Activated CD8-positive, alpha-beta memory T cell treated with anti-CD3 and anti-CD28 coated beads, Interleukin-2, amount 50 U/mL, for 1 hour (primary cell): ENCODE results near the gene PTDSS2.

Source experiments
- DNase-seq: peaks from one replicate; pipeline ENCODE4 v3.0.0-alpha.2; 2020; ENCODE audit errors: extremely low read depth

The PTDSS2 gene

GRCh38 chr11:490186-490929, 40.3 kb downstream of the PTDSS2 start:
- DNase-seq = no peak

DNA sequence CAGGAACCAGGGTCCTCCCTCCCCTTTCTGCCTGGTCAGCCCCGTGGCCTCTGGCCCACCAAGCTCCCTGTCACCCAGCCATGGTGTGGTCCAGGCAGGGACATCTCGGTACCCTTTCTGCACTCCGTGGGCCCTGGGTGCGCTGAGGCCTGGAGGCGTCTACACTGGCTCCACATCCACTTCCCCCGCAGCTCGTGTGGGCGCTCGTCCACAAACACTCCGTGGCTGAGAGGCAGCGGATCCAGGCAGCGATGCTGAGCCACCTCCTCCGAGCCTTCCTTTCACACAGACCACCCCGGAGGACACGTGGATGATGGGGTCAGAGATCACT, 40.8 kb downstream of the PTDSS2 start:
- no peak for DNase-seq

DNA sequence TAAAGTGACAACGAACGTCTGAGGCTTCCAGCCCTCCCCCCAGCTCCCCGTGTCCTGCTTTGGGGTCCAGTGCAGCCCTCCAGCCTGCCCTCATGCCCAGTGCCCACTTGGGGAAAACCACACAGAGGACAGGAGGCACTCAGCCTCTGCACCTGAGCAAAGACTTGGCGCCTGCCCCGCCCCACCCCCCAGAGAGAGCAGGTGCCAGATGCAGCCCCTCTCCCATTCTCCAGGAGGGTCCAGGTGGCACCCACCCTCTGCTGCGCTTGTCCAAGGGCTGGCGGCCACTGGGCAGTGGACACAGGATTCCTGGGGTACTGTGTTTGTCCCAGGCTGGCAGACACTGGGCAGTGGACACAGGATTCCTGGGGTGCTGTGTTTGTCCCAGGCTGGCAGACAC, 41.3 kb downstream of the PTDSS2 start:
- DNase-seq = no peak

- DNase-seq = no peak
Observed at GRCh38 chr11:492427-493226, 42.5 kb downstream of the PTDSS2 start.

GRCh38 chr11:494761-495536, 44.9 kb downstream of the PTDSS2 start:
- DNase-seq = no peak

DNA sequence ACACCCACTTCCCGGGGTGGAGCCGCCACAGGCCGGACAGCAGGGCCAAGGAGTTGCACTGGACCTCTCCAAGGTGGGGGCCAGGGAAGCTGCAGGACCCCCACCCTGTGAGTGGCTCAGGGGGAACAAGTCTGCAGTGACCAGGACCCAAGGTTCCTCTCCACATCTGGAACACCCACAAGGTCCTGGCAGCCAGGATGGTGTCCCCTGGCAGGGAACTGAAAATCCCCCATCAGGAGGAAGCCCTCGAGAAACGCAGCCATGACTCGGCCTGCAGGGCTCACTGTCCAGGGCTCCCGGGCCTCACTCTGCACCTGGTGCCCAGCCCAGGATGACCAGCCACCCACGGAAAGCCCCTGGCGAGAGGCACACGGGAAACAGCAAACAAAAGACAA, 45.5 kb downstream of the PTDSS2 start:
- no peak for DNase-seq

DNA sequence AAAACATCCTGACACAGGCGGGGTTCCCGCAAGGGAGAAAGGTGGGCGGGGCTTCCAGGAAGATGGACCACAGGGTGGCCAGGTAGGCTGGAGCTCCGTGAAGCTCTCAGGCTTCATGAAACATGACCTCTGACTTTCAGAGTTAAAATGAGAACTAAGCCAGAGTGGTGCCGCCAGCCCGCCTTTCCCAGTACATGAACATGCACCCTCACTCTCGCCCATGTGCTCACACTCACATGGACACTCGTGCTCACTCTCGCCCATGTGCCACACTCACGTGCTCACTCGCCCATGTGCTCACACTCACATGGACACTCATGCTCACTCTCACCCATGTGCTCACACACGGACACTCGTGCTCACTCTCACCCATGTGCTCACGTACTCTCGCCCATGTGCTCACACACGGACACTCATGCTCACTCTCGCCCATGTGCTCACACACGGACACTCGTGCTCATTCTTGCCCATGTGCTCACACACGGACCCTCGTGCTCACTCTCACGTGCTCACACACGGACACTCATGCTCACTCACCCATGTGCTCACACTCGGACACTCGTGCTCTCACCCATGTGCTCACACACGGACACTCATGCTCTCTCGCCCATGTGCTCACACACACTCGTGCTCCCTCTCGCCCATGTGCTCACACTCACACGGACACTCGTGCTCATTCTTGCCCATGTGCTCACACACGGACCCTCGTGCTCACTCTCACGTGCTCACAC, 46.9 kb downstream of the PTDSS2 start:
- DNase-seq = no peak

DNA sequence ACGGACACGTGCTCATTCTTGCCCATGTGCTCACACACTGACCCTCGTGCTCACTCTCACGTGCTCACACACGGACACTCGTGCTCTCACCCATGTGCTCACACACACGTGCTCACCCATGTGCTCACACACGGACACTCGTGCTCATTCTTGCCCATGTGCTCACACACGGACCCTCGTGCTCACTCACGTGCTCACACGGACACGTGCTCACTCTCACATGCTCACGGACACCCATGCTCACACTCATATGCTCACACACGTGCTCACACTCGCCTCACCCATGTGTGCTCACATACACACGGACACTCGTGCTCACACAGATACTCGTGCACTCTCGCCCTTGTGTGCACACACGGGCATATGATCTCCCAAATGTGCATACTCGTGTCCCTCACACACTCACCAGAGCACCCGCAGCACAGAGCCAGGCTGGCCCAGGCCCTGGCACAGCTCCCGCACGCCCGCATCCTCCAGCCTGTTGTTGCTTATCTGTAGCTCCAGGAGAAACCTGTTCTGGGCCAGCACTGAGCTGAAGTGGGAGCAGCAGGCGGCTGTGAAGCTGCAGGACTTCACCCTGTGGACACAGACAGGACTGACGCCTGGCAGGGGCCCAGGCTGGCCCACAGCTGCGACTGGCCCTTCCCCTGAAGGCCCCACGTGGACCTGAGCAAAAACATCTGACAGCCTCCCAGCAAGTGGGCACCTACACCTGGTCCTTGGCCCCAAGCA, 47.7 kb downstream of the PTDSS2 start:
- no peak for DNase-seq

GRCh38 chr11:498297-499181, 48.5 kb downstream of the PTDSS2 start:
- DNase-seq = no peak

- no peak for DNase-seq
Observed at GRCh38 chr11:499201-500076, 49.4 kb downstream of the PTDSS2 start.

- no peak for DNase-seq
Observed at GRCh38 chr11:501001-501682, 51.1 kb downstream of the PTDSS2 start.

DNA sequence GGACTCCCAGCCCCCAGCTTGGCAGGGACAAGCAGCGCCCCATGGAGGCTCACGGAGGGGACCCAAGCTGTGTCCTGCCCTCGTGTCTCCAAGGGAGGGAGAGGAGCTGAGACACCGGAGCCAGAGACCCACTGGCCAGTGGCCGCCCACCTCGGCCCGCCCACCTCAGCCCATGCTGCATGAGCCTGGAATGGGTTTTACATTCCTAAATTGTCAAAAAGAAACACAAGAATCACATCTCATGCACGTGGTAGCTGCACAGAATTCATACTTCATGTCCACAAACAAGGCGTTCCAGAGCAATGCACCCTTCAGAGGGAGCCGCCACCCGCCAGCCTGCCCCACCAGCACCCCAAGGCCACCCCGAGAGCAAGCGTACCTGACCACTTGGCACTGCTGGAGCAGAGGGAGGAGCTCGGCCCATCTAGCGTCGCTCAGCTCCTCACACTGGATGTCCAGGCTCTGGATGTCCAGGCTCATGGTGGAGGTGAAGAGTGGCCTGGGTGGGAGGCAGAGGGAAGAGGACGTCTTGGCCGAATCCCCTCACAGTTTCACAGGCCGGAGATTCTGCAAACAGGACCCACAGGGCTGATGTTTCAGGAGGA, 51.7 kb downstream of the PTDSS2 start:
- no peak for DNase-seq

DNA sequence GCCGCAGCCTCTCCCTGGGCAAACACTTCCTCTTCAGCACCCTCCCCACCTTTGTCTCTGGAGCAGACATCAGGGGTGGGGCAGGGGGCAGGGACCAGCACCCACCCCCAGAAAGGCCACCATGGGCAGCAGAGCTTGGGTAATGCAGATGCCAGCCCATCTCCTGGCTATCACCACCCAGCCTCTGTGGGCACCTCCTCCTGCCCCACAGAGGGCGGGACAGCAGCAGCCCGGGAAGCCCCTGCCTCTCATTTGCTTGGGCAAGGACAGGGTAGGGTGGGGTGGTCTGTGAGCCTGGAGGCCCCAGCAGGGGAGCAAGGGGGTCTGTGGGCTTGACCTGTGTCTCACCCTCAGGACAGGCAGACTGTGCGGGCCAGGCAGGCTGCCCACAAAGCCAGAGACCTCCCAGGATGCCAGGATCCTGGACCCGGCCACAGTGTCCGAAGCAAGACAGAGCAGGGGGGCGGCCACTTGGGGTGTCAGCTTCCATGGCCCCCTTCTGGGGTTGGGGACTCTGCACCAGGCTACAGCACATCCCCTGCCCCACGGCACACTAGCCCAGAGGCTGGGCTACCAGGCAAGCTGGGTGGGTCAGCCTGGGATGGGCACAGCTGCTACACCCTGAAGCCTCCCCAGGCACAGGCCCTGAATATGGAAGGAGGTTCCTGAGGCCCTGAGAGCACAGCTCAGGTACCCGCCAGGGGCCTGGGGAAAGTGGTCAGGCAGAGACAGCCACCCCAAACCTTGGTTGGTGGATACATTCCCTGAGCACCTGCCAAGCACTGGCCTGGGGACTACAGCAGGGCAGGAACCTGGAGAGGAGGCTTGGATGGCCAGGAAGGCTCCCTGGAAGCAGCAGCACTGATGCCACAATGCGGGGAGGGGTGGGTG, 52.5 kb downstream of the PTDSS2 start:
- no peak for DNase-seq

DNA sequence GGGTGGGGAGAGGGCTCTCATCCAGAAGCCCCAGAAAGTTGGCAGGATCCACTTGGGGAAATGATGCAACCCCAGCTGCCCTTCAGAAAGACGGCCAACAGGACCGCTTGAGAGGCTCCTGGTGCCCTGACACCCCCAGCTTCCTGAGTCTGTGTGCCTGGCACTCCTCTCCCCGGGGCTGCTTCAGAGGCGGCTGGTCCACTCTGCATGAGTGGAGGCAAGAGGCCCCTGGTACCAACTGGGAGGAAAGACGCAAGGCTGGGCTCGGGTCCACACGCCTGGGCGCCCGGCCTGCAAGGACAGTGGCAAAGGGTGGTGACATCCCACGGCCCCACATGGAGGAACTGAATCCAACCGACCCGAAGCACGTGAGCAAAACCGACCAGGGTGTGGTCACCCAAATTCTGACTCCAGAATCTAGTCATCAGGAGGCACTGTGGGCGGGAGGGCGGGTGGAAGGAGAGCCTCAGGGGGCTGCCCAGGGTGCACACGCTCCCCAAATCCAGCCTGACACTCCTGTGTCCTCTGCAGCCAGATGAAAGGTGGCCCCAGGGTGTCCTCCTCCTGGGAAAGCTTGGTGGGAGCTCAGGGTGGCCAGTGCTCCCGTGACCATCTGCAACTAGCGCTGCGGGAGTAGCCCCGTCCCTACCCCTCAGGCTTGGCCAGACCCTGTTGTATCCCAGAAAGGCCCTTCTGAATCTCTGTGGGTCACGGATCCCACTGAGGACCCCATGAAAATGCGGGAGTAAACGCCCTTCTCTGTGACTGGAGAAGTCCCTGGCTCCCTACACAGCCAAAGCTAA, 53.3 kb downstream of the PTDSS2 start:
- no peak for DNase-seq

GRCh38 chr11:504053-504993, 54.2 kb downstream of the PTDSS2 start:
- DNase-seq = no peak
